GM12801 (cell line): ENCODE results near the gene PCDHB13.

Source experiments
- CTCF ChIP-seq: IDR thresholded peaks from one replicate; pipeline ENCODE4 v1.5.1; 2011; ENCODE audit warnings: control low read depth; ENCODE audit not compliant: insufficient read length; ENCODE audit errors: extremely low read depth

The PCDHB13 gene

GRCh38 chr5:141261238-141261546, 47.5 kb downstream of the PCDHB13 start:
- no peak for TF ChIP-seq CTCF
